DOHH2 (cell line): Measurements from ENCODE around the gene MAJIN.

Source experiments
- EZH2phosphoT487 ChIP-seq: fragments of 200-600 bp; sonication (generic); IDR thresholded peaks from 2 replicates; pipeline ENCODE4 v1.6.1; 2017; ENCODE audit warnings: borderline replicate concordance, mild to moderate bottlenecking, antibody characterized with exemption, low read length, moderate library complexity, mixed read lengths
- TF ChIP-seq, protein P1 (sequence below): fragments of 200-600 bp; sonication (generic); IDR thresholded peaks from one replicate; pipeline ENCODE4 v1.5.1; 2014; ENCODE audit warnings: antibody characterized with exemption, mild to moderate bottlenecking, low read depth, low read length; ENCODE audit not compliant: poor library complexity, severe bottlenecking

DNA sequence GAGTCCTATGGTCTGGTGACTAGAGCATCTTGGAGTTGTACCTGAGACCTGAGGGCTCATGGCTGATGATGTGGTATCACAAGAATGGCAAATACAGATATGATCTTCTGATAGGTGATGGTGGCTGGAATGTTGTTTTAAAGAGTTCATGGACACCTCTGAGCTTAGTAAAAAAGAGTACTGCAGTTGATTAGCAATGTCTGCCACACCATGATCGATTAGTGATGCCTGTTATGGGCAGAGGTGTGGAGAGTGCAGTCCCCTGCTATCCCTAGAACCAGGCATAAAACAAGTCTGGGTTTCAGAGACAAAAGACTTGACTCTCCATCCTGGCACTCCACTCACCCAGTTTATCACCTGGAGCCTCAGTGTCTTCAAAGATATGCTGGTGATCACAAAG, 26.2 kb upstream of the MAJIN start:
- TF ChIP-seq, protein P1, sequence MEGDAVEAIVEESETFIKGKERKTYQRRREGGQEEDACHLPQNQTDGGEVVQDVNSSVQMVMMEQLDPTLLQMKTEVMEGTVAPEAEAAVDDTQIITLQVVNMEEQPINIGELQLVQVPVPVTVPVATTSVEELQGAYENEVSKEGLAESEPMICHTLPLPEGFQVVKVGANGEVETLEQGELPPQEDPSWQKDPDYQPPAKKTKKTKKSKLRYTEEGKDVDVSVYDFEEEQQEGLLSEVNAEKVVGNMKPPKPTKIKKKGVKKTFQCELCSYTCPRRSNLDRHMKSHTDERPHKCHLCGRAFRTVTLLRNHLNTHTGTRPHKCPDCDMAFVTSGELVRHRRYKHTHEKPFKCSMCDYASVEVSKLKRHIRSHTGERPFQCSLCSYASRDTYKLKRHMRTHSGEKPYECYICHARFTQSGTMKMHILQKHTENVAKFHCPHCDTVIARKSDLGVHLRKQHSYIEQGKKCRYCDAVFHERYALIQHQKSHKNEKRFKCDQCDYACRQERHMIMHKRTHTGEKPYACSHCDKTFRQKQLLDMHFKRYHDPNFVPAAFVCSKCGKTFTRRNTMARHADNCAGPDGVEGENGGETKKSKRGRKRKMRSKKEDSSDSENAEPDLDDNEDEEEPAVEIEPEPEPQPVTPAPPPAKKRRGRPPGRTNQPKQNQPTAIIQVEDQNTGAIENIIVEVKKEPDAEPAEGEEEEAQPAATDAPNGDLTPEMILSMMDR = no peak
- TF ChIP-seq EZH2phosphoT487 = no peak
